ENCODE data around the gene ZBTB4.
A peak's percentile ranks its signal among the peaks of the same experiment; 100 is the strongest.
"Not testable (repeated sequence)": the region's sequence is repeated elsewhere in the genome, so short reads cannot be mapped to it uniquely, and the experiment has no call there.

ZBTB4 gene

DNA sequence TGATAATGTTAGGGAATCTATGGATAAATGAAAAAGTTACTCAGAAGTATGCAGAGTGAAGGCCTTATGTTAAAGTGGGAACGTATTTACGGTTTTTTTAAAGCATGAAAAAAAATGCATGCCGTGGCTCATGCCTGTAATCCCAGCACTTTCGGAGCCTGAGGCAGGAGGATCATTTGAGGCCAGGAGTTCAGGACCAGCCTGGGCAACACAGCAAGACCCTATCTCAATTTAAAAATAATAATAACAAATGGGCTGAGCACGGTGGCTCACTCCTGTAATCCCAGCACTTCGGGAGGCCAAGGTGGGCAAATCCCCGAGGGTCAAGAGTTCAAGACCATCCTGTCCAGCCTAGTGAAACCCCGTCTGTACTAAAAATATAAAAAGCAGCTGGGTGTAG lies 10.7 kb upstream of the ZBTB4 start:
- no peak for DNase-seq

DNA sequence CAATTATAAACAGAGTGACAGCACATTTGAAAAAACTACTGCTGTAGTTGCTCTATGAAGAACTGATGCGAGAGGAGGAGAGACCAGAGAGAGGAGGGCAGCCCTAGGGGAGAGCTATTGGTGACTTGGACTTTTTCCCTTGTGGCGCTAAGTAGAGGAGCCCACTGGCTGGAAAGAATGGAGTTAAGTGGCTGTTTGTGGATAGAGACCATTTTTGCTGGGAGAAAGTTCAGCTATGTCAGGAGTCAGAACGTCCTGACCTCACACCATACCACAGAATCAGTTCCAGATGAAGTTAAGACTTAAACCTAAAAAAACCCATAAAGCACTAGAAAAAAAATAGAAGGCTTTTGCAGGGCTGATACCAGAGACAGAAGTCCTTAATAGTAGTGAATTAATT lies 6.8 kb upstream of the ZBTB4 start:
- no peak for DNase-seq

DNA sequence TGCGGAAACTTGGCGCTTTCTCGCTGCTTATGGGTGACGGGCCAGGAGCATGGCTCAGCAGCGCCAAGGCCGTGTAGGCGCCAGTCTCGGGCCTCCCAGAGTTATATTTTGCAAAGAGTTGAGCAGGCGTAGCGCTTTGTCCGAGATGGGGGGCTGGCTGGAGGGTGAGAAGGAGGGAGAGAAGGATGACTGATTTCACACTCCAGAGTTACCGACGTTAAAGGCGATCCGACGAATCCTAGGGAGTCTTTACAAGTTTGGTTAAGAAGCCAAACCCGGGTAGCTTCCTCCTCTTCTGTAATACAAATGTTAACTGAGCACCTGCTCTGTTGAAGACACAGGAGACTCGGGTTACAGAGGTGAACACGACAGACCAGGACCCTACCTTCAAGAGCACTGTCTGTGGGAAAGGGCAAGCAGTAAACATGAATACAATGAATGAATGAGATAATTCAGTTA lies 5.5 kb upstream of the ZBTB4 start:
- no peak for DNase-seq

DNA sequence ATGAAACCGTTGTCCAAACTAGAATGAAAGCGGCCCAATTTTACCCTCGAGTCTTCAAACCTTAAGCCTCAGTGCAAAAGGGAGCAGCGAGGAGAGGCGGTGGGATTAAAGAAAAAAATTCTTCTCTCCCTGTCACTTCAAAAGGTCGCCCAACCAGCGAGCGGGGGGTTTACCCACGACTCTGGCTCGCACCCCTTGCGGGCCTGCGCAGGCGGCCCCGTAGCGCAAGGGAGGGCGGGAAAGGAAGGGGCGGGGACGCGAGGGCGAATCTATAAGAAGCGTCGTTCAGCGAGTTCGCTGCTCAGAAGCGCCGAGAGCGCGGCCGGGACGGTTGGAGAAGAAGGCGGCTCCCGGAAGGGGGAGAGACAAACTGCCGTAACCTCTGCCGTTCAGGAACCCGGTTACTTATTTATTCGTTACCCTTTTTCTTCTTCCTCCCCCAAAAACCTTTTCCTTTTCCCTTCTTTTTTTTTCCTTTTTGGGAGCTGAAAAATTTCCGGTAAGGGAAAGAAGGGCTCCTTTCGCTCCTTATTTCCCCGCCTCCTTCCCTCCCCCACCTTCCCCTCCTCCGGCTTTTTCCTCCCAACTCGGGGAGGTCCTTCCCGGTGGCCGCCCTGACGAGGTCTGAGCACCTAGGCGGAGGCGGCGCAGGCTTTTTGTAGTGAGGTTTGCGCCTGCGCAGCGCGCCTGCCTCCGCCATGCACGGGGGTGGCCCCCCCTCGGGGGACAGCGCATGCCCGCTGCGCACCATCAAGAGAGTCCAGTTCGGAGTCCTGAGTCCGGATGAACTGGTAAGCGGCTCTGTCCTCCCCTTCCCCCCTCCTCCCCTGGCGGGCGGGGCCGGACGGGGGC lies 4.9 kb upstream of the ZBTB4 start, which contains the start of gene POLR2A:
POLR2A (plus strand) TSS at position 300 of the 852 bp plus-strand sequence.
- DNase-seq, result peak; percentile 97 to 98

DNA sequence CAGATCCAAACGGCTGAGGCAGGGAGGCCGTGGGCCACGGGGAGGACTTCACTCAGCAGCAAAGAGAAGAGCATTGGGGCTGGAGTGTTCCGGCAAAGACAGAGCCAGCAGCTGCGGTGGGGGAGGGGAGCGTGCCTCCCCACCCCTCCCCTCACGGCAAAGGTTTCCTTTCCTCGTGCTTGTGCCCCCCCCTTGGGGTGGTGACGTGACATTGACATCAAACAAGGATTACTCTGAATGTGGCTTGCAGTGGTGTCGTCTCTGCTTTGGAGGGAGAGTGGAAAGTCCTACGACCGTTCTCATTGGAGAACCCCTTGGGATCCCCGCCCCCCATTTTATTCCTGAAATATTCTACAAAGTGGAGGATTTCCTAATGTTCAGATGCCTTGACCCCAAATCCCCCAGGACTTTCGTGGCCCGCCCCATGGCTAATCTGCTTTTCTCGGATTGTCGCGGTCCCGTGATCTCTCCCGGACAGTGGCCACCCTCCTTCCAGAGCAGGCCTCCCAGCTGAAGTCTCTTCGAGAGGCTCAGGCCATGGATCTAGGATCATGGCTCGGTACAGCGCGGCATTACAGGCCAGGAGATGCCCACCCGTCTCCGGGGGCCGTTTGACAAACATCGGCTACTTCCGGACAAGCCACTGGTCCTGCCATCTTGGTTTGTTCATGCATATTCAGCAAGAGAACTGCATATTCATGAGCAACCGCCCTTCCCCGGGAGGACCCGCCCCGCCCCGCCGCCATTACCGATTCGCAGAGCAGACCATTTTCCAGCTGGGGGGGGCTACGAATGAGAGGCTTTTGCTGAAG lies 4.0 kb upstream of the ZBTB4 start:
- DNase-seq, result peak; percentile 96 to 97

DNA sequence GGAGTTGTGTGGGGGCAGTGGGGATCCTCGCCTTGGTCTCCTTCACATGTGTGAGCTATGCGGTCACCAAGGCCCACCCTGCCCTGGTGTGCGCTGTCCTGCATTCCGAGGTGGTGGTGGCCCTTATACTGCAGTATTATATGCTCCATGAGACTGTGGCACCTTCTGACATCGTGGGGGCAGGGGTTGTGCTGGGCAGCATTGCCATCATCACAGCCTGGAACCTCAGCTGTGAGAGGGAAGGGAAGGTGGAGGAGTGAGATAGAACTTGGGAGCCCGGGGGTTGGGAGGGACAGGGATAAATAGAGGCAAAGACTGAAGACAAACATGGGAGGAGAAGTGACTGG lies 3.3 kb upstream of the ZBTB4 start:
- not testable (repeated sequence) for DNase-seq

DNA sequence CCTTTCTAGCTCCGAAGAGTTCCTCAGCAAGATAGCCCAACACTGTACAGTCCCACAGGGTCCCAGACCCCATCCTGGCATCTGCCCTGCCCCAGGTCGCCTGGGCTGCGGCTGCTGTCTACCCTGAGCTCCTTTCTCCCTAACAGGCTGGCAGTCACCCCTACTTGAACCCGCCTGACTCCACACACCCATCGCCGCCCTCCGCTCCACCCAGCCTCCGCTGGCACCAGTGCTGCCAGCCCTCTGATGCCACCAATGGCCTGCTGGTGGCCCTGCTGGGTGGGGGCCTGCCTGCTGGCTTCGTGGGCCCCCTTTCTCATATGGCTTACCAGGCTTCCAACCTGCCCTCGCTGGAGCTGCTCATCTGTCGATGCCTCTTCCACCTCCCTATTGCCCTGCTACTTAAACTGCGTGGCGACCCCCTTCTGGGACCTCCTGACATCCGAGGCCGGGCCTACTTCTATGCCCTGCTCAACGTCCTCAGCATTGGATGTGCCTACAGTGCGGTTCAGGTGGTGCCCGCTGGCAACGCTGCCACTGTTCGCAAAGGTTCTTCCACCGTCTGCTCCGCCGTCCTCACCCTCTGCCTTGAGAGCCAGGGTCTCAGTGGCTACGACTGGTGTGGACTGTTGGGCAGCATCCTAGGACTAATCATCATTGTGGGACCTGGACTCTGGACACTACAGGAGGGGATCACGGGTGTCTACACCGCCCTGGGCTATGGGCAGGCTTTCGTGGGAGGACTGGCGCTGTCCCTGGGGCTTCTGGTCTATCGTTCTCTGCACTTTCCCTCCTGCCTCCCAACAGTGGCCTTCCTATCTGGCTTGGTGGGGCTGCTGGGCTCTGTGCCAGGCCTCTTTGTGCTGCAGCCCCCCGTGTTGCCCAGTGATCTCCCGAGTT lies 2.7 kb upstream of the ZBTB4 start:
- not testable (repeated sequence) for DNase-seq

DNA sequence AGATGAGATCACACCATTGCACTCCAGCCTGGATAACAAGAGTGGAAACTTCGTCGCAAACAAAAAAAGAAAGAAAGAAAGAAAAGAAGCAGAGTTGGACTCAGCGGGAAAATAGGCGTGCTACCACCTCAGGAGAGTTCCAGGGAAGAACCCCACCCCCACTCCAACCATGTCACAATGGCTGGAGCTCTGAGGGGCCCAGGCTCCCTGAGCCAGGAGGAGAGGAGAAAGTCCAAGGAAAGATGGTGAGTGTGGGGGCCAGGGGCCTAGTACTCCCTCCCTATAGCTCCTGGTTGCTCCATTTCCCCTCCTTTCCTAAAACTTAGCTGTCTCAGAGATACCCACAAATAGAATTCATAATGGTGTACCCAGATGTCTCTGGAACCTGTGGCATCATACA lies 1.8 kb upstream of the ZBTB4 start, which contains the start of gene SLC35G6:
SLC35G6 (plus strand) TSS at position 172 of the 400 bp plus-strand sequence; CDS start at position 243, 71 bp downstream.
- DNase-seq, result not testable (repeated sequence)

DNA sequence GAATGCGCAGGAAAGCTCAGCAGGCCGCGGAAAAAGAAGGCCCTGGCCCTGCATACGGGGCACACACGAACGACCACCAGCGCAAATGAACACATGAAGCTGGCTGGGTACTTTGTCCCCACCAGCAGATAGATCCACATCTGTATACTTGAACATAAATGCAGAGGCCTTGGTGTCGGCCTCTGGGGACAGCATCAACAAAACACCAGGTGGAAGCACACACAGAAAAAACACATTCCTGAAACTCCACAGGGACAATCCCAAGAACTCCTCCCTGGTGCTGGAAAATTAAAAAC lies 606 bp upstream of the ZBTB4 start:
- no peak for DNase-seq

DNA sequence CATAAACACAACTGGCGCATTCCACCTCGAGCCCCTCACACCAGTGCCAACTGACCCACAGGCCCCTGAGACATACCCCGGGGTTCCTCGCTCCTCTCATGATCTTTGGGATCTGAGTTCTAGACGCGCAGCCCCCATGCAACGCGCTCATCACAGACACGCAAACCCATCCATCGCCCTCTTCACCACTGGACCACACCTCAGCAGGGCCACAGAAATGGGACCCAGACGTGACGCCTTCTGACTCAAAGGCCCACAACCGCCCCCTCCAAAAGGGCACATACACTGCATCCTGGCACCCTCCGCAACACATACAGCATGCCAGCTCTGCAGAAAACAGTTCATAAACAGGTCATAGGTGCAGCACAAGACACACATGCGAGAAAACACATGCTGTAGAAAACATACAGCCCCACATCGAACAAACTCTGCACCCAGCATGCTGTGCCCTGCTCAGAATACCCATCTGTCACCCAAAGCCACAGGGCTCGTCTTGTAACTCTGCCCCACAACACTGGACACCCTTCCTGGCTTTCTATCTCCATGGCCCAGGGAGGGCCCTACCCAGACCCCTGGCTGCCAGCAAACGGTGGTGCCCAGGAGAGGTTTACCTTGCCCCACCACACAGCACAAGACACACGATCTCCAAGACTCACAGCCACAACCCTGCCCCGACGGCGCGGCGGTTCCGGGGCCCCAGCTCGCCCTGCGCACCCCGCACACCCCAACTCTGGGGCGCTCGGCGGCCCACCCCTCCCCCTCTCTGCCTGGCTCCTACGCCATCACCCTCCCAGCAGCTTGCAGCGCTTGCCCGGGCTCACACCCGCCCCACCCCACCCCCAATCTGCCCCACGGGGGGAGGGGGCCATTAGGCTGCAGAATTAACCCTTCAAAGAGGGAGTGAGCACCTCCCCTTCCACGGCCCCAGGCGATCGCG lies 887 bp downstream of the ZBTB4 start:
- peak; percentile 51 to 54 for DNase-seq

DNA sequence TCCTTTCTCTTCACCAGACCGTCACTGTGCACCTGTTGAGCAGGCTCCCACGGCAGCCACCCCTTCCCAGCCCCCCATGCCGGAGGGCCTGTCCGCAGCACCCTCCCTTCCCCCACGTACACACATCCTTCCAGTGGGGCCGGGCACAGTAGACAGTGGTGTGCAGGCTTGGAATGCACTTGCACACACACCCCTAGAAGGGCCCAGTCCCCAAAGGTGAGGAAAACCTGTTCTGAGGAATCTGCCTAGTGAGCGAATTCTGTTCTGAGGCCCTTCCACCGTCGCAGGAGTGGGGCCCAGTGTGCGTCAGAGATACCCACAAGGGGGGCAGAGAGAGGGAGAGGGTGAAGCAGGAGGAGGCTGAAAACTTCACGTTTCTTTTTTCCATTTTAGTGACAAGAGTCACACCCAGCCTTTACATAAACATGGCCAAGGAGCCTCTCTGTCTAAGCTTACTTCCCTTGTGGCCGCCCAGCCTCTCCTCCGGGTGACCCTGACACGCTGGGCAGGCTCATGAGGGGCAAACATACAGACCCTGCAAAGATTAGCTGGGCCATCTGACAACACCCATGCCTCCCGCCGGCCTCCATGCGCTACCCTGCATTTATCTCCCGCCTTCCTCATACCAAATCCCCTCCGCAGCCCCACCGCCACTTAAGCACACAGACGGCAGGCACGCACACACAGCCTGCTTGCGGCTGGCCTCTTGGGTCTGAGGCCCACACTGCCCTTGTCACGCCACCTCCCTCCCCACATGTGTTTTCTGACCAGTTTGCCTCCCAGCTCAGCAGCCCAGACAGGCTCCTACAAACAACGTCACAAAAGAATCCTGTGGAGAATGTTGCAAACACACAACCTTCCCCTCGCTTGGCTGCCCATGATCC lies 1.8 kb downstream of the ZBTB4 start:
- DNase-seq, result peak in 1 of 2 experiments; percentile 19

DNA sequence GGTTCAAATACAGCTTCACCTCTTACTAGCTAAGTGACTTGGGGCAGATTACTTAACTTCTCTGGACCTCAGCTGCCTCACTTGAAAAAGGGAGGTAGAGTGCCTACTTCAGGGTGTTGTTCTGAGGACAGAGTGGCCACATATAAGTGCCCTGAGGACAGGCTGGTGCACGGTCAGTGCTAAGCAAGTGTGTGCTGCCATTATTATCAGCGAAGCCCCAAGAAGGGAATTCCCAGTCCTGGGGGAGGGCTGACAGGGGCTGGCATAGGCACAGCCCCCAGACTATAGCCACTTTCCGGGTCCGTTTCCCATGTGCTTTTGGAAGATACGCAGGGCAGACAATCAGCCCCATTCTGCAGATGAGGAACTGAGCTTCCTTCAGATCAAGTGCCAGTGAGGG lies 2.5 kb downstream of the ZBTB4 start:
- no peak for DNase-seq

DNA sequence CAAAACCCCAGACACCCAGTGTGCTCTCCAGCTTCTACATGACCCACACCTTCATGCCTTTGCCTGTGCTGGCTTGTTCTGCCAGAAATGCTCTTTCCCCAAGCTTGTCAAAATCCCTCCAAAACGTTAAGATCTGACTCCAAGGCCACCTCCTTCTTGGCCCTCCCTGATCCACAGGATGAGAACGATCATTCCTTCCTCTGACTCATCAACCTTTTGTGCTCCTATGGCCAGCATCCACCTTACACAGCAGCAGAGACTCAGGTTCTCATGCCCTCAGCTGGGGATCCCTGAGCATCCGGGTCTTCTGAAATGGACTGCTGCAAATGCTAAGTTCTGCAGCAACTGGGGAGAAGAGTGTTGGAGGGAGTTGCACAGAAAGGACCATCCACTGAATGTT lies 2.9 kb downstream of the ZBTB4 start:
- no peak for DNase-seq

DNA sequence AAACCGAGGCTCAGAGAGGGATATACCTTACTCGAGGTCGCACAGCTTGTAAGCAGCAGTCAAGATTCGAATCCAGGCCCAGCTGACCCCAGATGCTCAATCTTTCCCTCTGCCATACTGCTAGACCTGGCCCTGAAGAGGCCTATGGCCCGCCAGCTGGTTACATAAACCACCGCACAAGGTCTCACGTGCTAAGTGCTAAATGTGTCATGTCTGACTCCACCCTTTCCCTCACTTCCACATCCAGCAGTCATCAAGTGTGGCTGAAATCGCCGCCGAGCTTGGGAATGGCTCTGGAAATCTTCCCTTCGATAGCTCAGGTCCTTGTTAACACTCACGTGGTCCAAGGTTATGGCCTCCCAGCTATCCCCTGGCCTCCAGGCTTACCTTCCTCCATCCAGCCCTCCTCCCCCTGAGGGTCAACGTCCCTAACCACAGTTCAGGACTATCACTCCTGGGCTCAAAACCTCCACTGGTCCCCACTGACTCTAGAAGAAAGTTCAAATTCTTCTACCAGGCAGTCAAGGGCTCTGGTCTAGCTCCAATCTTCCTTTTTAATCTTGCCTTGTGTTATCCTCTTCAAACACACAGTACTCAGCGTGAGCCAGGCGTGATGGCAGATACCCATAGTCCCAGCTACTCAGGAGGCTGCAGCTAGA lies 3.5 kb downstream of the ZBTB4 start:
- no peak for DNase-seq

DNA sequence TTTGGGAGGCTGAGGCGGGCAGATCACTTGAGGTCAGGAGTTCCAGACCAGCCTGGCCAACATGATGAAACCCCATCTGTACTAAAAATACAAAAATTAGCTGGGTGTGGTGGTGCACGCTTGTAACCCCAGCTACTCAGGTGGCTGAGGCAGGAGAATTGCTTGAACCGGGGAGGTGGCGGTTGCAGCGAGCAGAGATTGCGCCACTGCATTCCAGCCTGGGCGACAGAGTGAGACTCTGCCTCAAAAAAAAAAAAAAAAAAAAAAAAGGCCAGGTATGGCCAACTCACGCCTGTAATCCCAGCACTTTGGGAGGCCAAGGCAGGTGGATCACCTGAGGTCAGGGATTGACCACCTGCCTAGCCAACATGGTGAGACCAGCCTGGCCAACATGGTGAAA lies 4.7 kb downstream of the ZBTB4 start:
- DNase-seq, result not testable (repeated sequence)

DNA sequence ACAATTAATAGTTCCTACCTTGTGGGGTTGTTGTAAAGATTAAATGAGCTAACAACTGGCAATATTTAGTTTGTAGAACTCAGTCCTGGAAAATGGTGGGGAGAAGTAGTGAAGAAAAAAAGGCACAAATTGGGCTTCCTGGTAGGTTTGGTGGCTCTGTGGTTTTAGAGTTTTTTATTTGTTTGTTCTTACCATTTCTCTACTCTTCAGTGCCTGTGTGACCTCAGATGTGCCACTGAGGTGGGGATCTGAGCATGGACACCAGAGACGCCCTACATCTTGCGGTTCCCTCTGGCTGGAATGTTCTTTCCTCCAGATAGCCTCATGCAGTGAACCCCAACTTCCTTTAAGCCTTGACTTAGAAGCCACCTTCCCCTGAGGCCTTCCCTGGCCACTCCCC lies 7.7 kb downstream of the ZBTB4 start:
- no peak for DNase-seq

DNA sequence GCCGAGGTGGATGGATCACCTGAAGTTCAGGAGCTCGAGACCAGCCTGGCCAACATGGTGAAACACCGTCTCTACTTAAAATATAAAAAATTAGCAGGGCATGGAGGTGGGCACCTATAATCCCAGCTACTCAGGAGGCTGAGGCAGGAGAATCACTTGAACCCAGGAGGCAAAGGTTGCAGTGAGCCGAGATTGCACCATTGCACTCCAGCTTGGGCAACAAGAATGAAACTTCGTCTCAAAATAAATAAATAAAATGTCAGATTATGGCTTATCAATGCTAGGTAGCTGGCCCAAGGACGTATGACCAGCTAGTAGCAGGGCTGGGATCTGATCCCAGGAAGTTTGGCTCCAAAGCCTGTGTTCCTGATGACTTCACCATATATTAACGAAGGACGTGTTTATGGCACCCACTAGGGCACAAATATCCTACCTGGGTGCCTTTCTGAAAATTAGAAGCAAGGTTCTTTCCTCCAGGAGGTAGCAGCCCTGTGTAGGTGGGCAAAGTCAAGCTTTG lies 8.9 kb downstream of the ZBTB4 start:
- DNase-seq, result not testable (repeated sequence)

DNA sequence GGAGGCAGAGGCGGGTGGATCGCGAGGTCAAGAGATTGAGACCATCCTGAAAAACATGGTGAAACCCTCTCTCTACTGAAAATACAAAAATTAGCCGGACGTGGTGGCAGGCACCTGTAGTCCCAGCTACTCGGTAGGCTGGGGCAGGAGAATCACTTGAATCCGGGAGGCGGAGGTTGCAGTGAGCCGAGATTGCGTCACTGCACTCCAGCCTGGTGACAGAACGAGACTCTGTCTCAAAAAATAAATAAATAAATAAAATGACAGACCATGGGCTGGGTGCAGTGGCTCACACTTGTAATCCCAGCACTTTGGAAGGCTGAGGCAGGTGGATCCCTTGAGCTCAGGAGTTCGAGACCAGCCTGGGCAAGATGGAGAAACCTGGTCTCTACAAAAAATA lies 9.6 kb downstream of the ZBTB4 start:
- not testable (repeated sequence) for DNase-seq

DNA sequence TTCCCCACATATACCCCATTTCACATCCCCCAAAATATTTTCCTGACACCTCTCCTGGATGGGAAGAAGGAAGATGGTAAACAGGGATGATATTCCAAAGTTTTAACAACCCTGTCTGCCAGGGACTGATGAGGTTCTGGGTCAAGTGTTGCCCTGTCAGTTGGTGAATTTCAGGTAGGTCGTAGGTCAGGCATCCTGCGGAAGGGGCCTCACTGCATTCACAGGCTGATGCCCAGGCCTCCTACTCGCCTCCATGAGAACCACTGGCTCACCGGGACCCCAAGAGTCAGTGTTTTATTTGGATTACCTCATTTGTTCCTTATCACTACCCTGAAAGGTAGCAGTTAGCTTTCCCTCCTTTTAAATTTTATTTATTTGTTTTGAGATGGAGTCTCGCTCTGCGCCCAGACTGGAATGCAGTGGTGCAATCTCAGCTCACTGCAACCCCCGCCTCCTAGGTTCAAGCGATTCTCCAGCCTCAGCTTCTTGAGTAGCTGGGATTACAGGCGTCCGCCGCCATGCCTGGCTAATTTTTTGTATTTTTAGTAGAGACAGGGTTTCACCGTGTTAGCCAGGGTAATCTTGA lies 10.5 kb downstream of the ZBTB4 start:
- DNase-seq, result no peak

DNA sequence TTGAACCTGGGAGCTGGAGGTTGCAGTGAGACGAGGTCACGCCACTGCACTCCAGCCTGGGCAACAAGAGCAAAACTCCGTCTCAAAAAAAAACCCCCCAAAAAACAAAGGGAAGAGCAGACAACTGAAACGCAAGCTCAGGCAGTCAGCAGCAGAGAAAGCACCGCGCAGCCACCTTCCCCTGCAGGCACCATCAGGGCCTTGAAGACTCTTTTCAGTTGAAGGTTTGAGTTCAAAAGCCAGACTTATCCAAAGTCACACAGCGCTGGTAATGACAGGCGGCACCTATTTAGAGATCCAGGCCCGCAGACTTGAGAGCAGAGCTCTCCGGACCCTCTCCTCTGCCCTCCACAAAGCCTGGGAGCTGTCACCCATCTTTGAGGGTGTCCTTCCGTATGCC lies 11.1 kb downstream of the ZBTB4 start:
- no peak for DNase-seq
